HepG2 (cell line): ENCODE data around the gene FXYD4. TPM values are rescaled to one million over a fixed set of nuclear protein-coding genes. Genes with fewer than 3 reads are reported as not detected.

Source experiments
- ATF3 ChIP-seq: sonication (generic); formaldehyde crosslinking; IDR thresholded peaks from 2 replicates; pipeline ENCODE4 v1.4.0; 2020; ENCODE audit warnings: missing genetic modification reagents
- ATRX ChIP-seq: sonication (generic); formaldehyde crosslinking; IDR thresholded peaks from 2 replicates; pipeline ENCODE4 v1.4.0; 2020; ENCODE audit warnings: missing genetic modification reagents, borderline replicate concordance
- DR1 ChIP-seq: sonication (generic); formaldehyde crosslinking; IDR thresholded peaks from 2 replicates; pipeline ENCODE4 v1.8.0; 2021; ENCODE audit warnings: mild to moderate bottlenecking, missing genetic modification reagents, inconsistent platforms
- ESRRA ChIP-seq: sonication (generic); formaldehyde crosslinking; IDR thresholded peaks from 2 replicates; pipeline ENCODE4 v1.5.1; 2020; ENCODE audit warnings: mild to moderate bottlenecking, low read depth, missing genetic modification reagents
- FOXJ3 ChIP-seq: sonication (generic); formaldehyde crosslinking; IDR thresholded peaks from 2 replicates; pipeline ENCODE4 v1.4.0; 2020; ENCODE audit warnings: missing genetic modification reagents, mild to moderate bottlenecking, borderline replicate concordance
- GATAD1 ChIP-seq: IDR thresholded peaks from 2 replicates; pipeline ENCODE4 v1.6.1; 2016; ENCODE audit warnings: missing genetic modification reagents, missing compliant biosample characterization
- HES4 ChIP-seq: sonication (generic); formaldehyde crosslinking; IDR thresholded peaks from 2 replicates; pipeline ENCODE4 v1.9.0; 2021; ENCODE audit warnings: mild to moderate bottlenecking, missing genetic modification reagents, borderline replicate concordance
- HNF4G ChIP-seq, 2 experiments: sonication (generic) in 1 of 2; formaldehyde crosslinking in 1 of 2; IDR thresholded peaks; 2 replicates each; pipeline versions ENCODE4 v1.4.0 to v1.6.1; 2011 to 2020; ENCODE audit warnings: borderline replicate concordance in 2 of 2, low read depth in 2 of 2, mild to moderate bottlenecking in 2 of 2, low read length in 1 of 2, missing genetic modification reagents in 1 of 2, moderate library complexity in 1 of 2
- KDM1A ChIP-seq: IDR thresholded peaks from 2 replicates; pipeline ENCODE4 v1.6.1; 2016; ENCODE audit warnings: missing compliant biosample characterization
- NR3C1 ChIP-seq: sonication (generic); formaldehyde crosslinking; IDR thresholded peaks from 2 replicates; pipeline ENCODE4 v1.4.0; 2020; ENCODE audit warnings: missing genetic modification reagents
- PHF5A ChIP-seq: IDR thresholded peaks from one replicate; pipeline ENCODE4 v1.6.1; 2018; ENCODE audit warnings: low read depth, missing genetic modification reagents; ENCODE audit not compliant: unreplicated experiment
- POLR2AphosphoS5 ChIP-seq: IDR thresholded peaks from 2 replicates; pipeline ENCODE4 v1.6.1; 2012; ENCODE audit warnings: low read depth, low read length
- RNF2 ChIP-seq: fragments of 450-650 bp; conservative IDR thresholded peaks from 2 replicates; pipeline ENCODE4 v1.6.1; 2016; ENCODE audit warnings: low read depth
- TCF7 ChIP-seq: sonication (generic); IDR thresholded peaks from 2 replicates; pipeline ENCODE4 v1.6.1; 2016; ENCODE audit warnings: antibody characterized with exemption, low read depth
- ZFP37 ChIP-seq: sonication (generic); formaldehyde crosslinking; IDR thresholded peaks from 2 replicates; pipeline ENCODE4 v1.4.0; 2020; ENCODE audit warnings: missing genetic modification reagents, borderline replicate concordance
- ZNF17 ChIP-seq: sonication (generic); formaldehyde crosslinking; IDR thresholded peaks from 2 replicates; pipeline ENCODE4 v1.5.0; 2020; ENCODE audit warnings: mild to moderate bottlenecking, missing genetic modification reagents
- ZNF207 ChIP-seq: fragments of 450-650 bp; IDR thresholded peaks from 2 replicates; pipeline ENCODE4 v1.6.1; 2016; ENCODE audit warnings: antibody characterized with exemption, borderline replicate concordance
- ZNF260 ChIP-seq: sonication (generic); formaldehyde crosslinking; IDR thresholded peaks from 2 replicates; pipeline ENCODE4 v1.4.0; 2020; ENCODE audit warnings: missing genetic modification reagents, low read depth, mild to moderate bottlenecking, borderline replicate concordance
- ZNF556 ChIP-seq: sonication (generic); formaldehyde crosslinking; IDR thresholded peaks from 2 replicates; pipeline ENCODE4 v1.4.0; 2020; ENCODE audit warnings: mild to moderate bottlenecking, missing genetic modification reagents, borderline replicate concordance
- ZNF639 ChIP-seq: conservative IDR thresholded peaks from 2 replicates; pipeline ENCODE4 v1.6.1; 2018; ENCODE audit warnings: missing genetic modification reagents
- ZNF646 ChIP-seq: sonication (generic); formaldehyde crosslinking; IDR thresholded peaks from 2 replicates; pipeline ENCODE4 v1.9.0; 2021; ENCODE audit warnings: mild to moderate bottlenecking, missing genetic modification reagents
- ZSCAN20 ChIP-seq: sonication (generic); formaldehyde crosslinking; IDR thresholded peaks from 2 replicates; pipeline ENCODE4 v1.4.0; 2020; ENCODE audit warnings: missing genetic modification reagents, mild to moderate bottlenecking, borderline replicate concordance
- polyA plus RNA-seq, 8 experiments: library from polyadenylated mRNA; depleted of rRNA in 3 of 8; stranded (reverse) in 7 of 8; unstranded in 1 of 8; fragments of >200 nt; fragmentation: Illumina TruSeq in 4 of 8; extraction: Trizol in 4 of 8; gene quantifications; 2 replicates each; pipeline versions ENCODE4 v1.2.1 to v1.2.3, GENCODE V29; 2011 to 2016; ENCODE audit warnings: low read depth in 4 of 8, missing spikeins in 1 of 8, mixed read lengths in 1 of 8; ENCODE audit not compliant: insufficient read depth in 1 of 8
- total RNA-seq, 5 experiments: library from RNA; depleted of rRNA; stranded (reverse); fragments of >200 nt; fragmentation: Illumina TruSeq; extraction: Trizol; gene quantifications; 2 replicates each; pipeline ENCODE4 v1.2.3, GENCODE V29; 2016; ENCODE audit warnings: low read depth in 1 of 5

Gene FXYD4
- total and polyA plus RNA-seq, 2 of the 13 experiments (the other 11 are each of a cell fraction or from before 2014, with no cell fraction given) = not detected

- TF ChIP-seq HNF4G (IDR thresholded peaks at IDR 0.05; ENCODE audit: borderline replicate concordance, low read depth, low read length) = peak; percentile 60
- peak; percentile 91; the same call in 1 of the 2 replicates for TF ChIP-seq HNF4G (CRISPR knock-in tag; IDR thresholded peaks at IDR 0.05; ENCODE audit: borderline replicate concordance, low read depth)
- TF ChIP-seq KDM1A (CRISPR knock-in tag) = peak; percentile 82
- peak; percentile 69 for TF ChIP-seq ATF3 (CRISPR knock-in tag)
- TF ChIP-seq ZNF556 = peak; percentile 89
- peak; percentile 75 for TF ChIP-seq DR1 (CRISPR knock-in tag)
- TF ChIP-seq ATRX (CRISPR knock-in tag) = no peak
- TF ChIP-seq ZNF17 (CRISPR knock-in tag) = 0 out of 2 replicates have a peak, but pooled peaks have one; percentile 75
- TF ChIP-seq PHF5A (CRISPR knock-in tag) = peak; percentile 92
- no peak for TF ChIP-seq ZNF207
- peak; percentile 91 for TF ChIP-seq ESRRA (CRISPR knock-in tag)
- TF ChIP-seq TCF7 = 0 out of 2 replicates have a peak, but pooled peaks have one; percentile 10
- peak; percentile 98 for TF ChIP-seq ZFP37 (CRISPR knock-in tag)
- no peak for TF ChIP-seq NR3C1
- TF ChIP-seq ZSCAN20 = peak; percentile 87
- TF ChIP-seq ZNF639 (CRISPR knock-in tag) = peak; percentile 87
- TF ChIP-seq FOXJ3 (CRISPR knock-in tag) = peak; percentile 84
- peak; percentile 37; the same call in 1 of the 2 replicates for TF ChIP-seq ZNF646
- peak; percentile 70 for TF ChIP-seq POLR2AphosphoS5
- TF ChIP-seq HES4 = peak; percentile 99
- no peak for TF ChIP-seq ZNF260 (CRISPR knock-in tag)
- TF ChIP-seq RNF2 = peak; percentile 81; the same call in 1 of the 2 replicates
- TF ChIP-seq GATAD1 (CRISPR knock-in tag) = peak; percentile 86
Measured at GRCh38 chr10:43420369-43421200, 49.1 kb downstream of the FXYD4 start (continued).
